Right lobe of liver (tissue), 6 donors: ENCODE results near the gene RSAD1. TPM values are rescaled to one million over a fixed set of nuclear protein-coding genes. Genes with fewer than 3 reads are reported as not detected.

Source experiments
- ATAC-seq, 4 donors: fragments of 200-7000 bp; cut with Tn5 transposase; one replicate each; pipeline ENCODE4 v1.9.1; 2020; ENCODE audit warnings: mild to moderate bottlenecking in 4 of 4, moderate library complexity in 4 of 4
- DNase-seq, 3 donors: peaks; one replicate each; pipeline ENCODE4 v3.0.0-alpha.2; 2020
- H3K27ac ChIP-seq, 3 donors: fragments of 200-600 bp; one replicate each; pipeline ENCODE4 v1.8.0; 2022
- H3K27me3 ChIP-seq, 2 donors: fragments of 200-600 bp; one replicate each; pipeline ENCODE4 v1.8.0; 2022
- H3K36me3 ChIP-seq, 4 donors: fragments of 200-600 bp; sonication (generic) in 1 of 4; one replicate each; pipeline versions ENCODE4 v1.5.1 to v1.8.0; 2017 to 2022; ENCODE audit warnings: control low read depth in 1 of 4
- H3K4me1 ChIP-seq, 4 donors: fragments of 200-600 bp; sonication (generic) in 1 of 4; one replicate each; pipeline versions ENCODE4 v1.5.1 to v1.8.0; 2017 to 2022; ENCODE audit warnings: control low read depth in 1 of 4
- H3K4me3 ChIP-seq, 3 donors: fragments of 200-600 bp; one replicate each; pipeline ENCODE4 v1.8.0; 2022
- H3K9me3 ChIP-seq, 4 donors: fragments of 200-600 bp; sonication (generic) in 1 of 4; one replicate each; pipeline versions ENCODE4 v1.5.1 to v1.8.0; 2017 to 2022; ENCODE audit warnings: control low read depth in 1 of 4
- POLR2A ChIP-seq: fragments of 450-650 bp; IDR thresholded peaks from one replicate; pipeline ENCODE4 v1.6.1; 2017; ENCODE audit warnings: antibody characterized with exemption, mild to moderate bottlenecking
- WGBS: methylation state at CpG from one replicate; pipeline ENCODE4 v1.1.6; 2018; ENCODE audit warnings: low coverage, low lambda C conversion rate; ENCODE audit not compliant: insufficient coverage; ENCODE audit errors: missing lambda C conversion rate; 5-methylcytosine and 5-hydroxymethylcytosine counted together
- intact Hi-C, 2 donors: fragments of 100-400 bp; cut with DNase I; formaldehyde crosslinking; loops; one replicate each; pipeline versions ENCODE4 v1.11.2 to v1.14.1; 2022
- total RNA-seq, 6 experiments: library from RNA; depleted of rRNA in 2 of 6; stranded (reverse); fragments of >200 nt in 2 of 6; fragmentation: NEBNext Ultra II Directional in 3 of 6; extraction: Animal tissue kit (Norgen Biotek cat#: 25700) in 3 of 6; gene quantifications; one replicate each; pipeline versions ENCODE4 v1.1.0 to v1.2.4, GENCODE V29; 2016 to 2023
- TF ChIP-seq, protein P1 (sequence below), 4 donors: fragments of 200-600 bp in 3 of 4; fragments of 450-650 bp in 1 of 4; IDR thresholded peaks; one replicate each; pipeline versions ENCODE4 v1.5.1 to v1.8.0; 2016 to 2022; ENCODE audit warnings: antibody characterized with exemption in 4 of 4, mild to moderate bottlenecking in 2 of 4
- donor health status: DM: no; HTN: yes; CAD: no.
- donor health status: DM: no; HTN: no; CAD: no.
- donor health status: DM: no; HTN: no; CAD: no.
- donor health status: DM: no; HTN: yes; CAD: no.
- donor health status: DM: no; HTN: yes; CAD: no.

RSAD1 gene
- total RNA-seq, 6 experiments from 2014 or later: 17.9 to 26.6 (median 23.4) TPM

GRCh38 chr17:50519141-50519834 lies 40.6 kb downstream of the RSAD1 start:
- H3K27ac ChIP-seq: no peak overlapping the region
- H3K4me1 ChIP-seq: peaks cover 0 to 7% (median 0%) of the 10 kb centered on the region in 4 donors
- H3K36me3 ChIP-seq: no peaks in the 10 kb centered on the region
- 82% methylated on average over 6 of the region's 8 CpGs for WGBS
- ATAC-seq (no peak), DNase-seq (no peak)
- H3K27me3 ChIP-seq: no peaks in the 10 kb centered on the region
- TF ChIP-seq POLR2A: no peak
- TF ChIP-seq, protein P1, sequence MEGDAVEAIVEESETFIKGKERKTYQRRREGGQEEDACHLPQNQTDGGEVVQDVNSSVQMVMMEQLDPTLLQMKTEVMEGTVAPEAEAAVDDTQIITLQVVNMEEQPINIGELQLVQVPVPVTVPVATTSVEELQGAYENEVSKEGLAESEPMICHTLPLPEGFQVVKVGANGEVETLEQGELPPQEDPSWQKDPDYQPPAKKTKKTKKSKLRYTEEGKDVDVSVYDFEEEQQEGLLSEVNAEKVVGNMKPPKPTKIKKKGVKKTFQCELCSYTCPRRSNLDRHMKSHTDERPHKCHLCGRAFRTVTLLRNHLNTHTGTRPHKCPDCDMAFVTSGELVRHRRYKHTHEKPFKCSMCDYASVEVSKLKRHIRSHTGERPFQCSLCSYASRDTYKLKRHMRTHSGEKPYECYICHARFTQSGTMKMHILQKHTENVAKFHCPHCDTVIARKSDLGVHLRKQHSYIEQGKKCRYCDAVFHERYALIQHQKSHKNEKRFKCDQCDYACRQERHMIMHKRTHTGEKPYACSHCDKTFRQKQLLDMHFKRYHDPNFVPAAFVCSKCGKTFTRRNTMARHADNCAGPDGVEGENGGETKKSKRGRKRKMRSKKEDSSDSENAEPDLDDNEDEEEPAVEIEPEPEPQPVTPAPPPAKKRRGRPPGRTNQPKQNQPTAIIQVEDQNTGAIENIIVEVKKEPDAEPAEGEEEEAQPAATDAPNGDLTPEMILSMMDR (IDR thresholded peaks at IDR 0.05): no peak
- H3K4me3 ChIP-seq: no peak overlapping the region
- no peaks in the 10 kb centered on the region for H3K9me3 ChIP-seq
- intact Hi-C loops: no loop called here

GRCh38 chr17:50520483-50520882 lies 41.8 kb downstream of the RSAD1 start:
- no peaks in the 10 kb centered on the region for H3K36me3 ChIP-seq
- no peak overlapping the region for H3K4me3 ChIP-seq
- ATAC-seq (no peak), DNase-seq (no peak)
- no peak for TF ChIP-seq POLR2A
- TF ChIP-seq, protein P1 (IDR thresholded peaks at IDR 0.05): no peak
- peaks cover 0 to 3% (median 0%) of the 10 kb centered on the region in 4 donors for H3K4me1 ChIP-seq
- H3K27me3 ChIP-seq: no peaks in the 10 kb centered on the region
- H3K27ac ChIP-seq: no peak overlapping the region
- WGBS: 87% methylated on average over 2 of the region's 2 CpGs
- intact Hi-C loops: no loop called here
- no peaks in the 10 kb centered on the region for H3K9me3 ChIP-seq

DNA sequence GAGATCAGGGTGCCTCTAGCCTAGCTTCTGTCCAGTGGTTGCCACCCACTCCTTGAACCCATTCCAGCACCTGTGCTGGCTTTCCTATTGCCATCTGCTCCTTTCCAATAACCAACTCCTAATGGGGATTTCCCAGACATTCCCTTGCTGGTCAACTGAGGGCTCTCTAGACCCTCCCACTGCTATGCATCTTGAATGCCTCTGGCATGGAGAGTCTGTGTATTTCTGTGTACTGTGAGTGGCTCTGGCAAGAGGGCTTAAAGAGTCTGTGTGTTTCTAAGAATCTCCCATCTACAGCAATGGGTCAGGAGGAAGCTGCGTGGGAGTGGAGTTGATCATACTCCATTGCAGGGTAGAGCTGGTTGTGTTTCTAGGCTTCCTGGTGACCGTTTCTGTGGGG lies 42.9 kb downstream of the RSAD1 start:
- DNase-seq (no peak), ATAC-seq (no peak)
- intact Hi-C loops: no loop called here
- H3K27me3 ChIP-seq: no peaks in the 10 kb centered on the region
- H3K36me3 ChIP-seq: no peaks in the 10 kb centered on the region
- no peak overlapping the region for H3K27ac ChIP-seq
- TF ChIP-seq, protein P1 (IDR thresholded peaks at IDR 0.05): no peak
- WGBS: no CpG with 5 or more reads among the region's 2 CpGs
- H3K9me3 ChIP-seq: no peaks in the 10 kb centered on the region
- no peaks in the 10 kb centered on the region for H3K4me1 ChIP-seq
- H3K4me3 ChIP-seq: no peak overlapping the region

- H3K4me3 ChIP-seq: no peak overlapping the region
- no peaks in the 10 kb centered on the region for H3K4me1 ChIP-seq
- TF ChIP-seq, protein P1 (IDR thresholded peaks at IDR 0.05): no peak
- TF ChIP-seq POLR2A: no peak
- no peaks in the 10 kb centered on the region for H3K27me3 ChIP-seq
- no peaks in the 10 kb centered on the region for H3K9me3 ChIP-seq
- no peak overlapping the region for H3K27ac ChIP-seq
- WGBS: 33% methylated on average over 1 of the region's 10 CpGs
- ATAC-seq: no peak
- intact Hi-C loops: no loop called here
- no peaks in the 10 kb centered on the region for H3K36me3 ChIP-seq
- no peak for DNase-seq
Observed at GRCh38 chr17:50522766-50523165, 44.1 kb downstream of the RSAD1 start.
